ENCODE data around the gene ANAPC1. TPM values are rescaled to one million over a fixed set of nuclear protein-coding genes. Genes with fewer than 3 reads are reported as not detected.
"Not testable (repeated sequence)": the region's sequence is repeated elsewhere in the genome, so short reads cannot be mapped to it uniquely, and the experiment has no call there.

The ANAPC1 gene
- total and polyA plus RNA-seq, 2 donors from 2014 or later = 5.8 to 33.2 TPM

GRCh38 chr2:111896024-111896423 is 12.0 kb upstream of the ANAPC1 start:
- H3K36me3 ChIP-seq (ENCODE audit: control insufficient read depth in 2 of 3, insufficient read depth in 3 of 3, low read length in 3 of 3) = no peaks in the 10 kb centered on the region
- intact Hi-C loops (cut with DNase I) = loop anchor here (5.0 kb wide), 1 partner anchor 151 kb away; no protein-coding TSS in a partner anchor
- no peak for FAIRE-seq
- TF ChIP-seq, protein P1, sequence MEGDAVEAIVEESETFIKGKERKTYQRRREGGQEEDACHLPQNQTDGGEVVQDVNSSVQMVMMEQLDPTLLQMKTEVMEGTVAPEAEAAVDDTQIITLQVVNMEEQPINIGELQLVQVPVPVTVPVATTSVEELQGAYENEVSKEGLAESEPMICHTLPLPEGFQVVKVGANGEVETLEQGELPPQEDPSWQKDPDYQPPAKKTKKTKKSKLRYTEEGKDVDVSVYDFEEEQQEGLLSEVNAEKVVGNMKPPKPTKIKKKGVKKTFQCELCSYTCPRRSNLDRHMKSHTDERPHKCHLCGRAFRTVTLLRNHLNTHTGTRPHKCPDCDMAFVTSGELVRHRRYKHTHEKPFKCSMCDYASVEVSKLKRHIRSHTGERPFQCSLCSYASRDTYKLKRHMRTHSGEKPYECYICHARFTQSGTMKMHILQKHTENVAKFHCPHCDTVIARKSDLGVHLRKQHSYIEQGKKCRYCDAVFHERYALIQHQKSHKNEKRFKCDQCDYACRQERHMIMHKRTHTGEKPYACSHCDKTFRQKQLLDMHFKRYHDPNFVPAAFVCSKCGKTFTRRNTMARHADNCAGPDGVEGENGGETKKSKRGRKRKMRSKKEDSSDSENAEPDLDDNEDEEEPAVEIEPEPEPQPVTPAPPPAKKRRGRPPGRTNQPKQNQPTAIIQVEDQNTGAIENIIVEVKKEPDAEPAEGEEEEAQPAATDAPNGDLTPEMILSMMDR (IDR thresholded peaks at IDR 0.05; ENCODE audit: borderline replicate concordance, extremely low read depth, insufficient read depth) = no peak
- no peaks in the 10 kb centered on the region for H3K9me3 ChIP-seq (ENCODE audit: control insufficient read depth in 2 of 3, insufficient read depth in 1 of 3, low read length in 3 of 3)
- DNase-seq = no peak
- peaks cover 3 to 11% (median 10%) of the 10 kb centered on the region in 3 donors for H3K4me1 ChIP-seq (ENCODE audit: control insufficient read depth in 2 of 3, insufficient read depth in 2 of 3, low read depth in 1 of 3, low read length in 3 of 3)
- H3K9ac ChIP-seq (ENCODE audit: low read length in 3 of 3) = no peak overlapping the region
- no peaks in the 10 kb centered on the region for H3K27me3 ChIP-seq (ENCODE audit: control insufficient read depth, insufficient read depth, low read length)
- H3K4me3 ChIP-seq (ENCODE audit: low read length in 3 of 3) = no peak overlapping the region
- H3K27ac ChIP-seq (ENCODE audit: low read depth in 2 of 2, low read length in 2 of 2) = no peak overlapping the region

- TF ChIP-seq, protein P1 (IDR thresholded peaks at IDR 0.05; ENCODE audit: borderline replicate concordance, extremely low read depth, insufficient read depth) = no peak
- H3K4me1 ChIP-seq (ENCODE audit: control insufficient read depth in 2 of 3, insufficient read depth in 2 of 3, low read depth in 1 of 3, low read length in 3 of 3) = no peaks in the 10 kb centered on the region
- H3K9ac ChIP-seq (ENCODE audit: low read length in 3 of 3) = peak overlapping the region; percentile 7 to 93 (median 87)
- H3K36me3 ChIP-seq (ENCODE audit: control insufficient read depth in 2 of 3, insufficient read depth in 3 of 3, low read length in 3 of 3) = no peaks in the 10 kb centered on the region
- peak overlapping the region; percentile 61 to 64 for H3K27ac ChIP-seq (ENCODE audit: low read depth in 2 of 2, low read length in 2 of 2)
- intact Hi-C loops (cut with DNase I) = no loop called here
- FAIRE-seq = no peak
- peak overlapping the region; percentile 81 to 95 (median 90) for H3K4me3 ChIP-seq (ENCODE audit: low read length in 3 of 3)
- H3K9me3 ChIP-seq (ENCODE audit: control insufficient read depth in 2 of 3, insufficient read depth in 1 of 3, low read length in 3 of 3) = no peaks in the 10 kb centered on the region
- DNase-seq = no peak
- no peaks in the 10 kb centered on the region for H3K27me3 ChIP-seq (ENCODE audit: control insufficient read depth, insufficient read depth, low read length)
These were observed 585 bp upstream of the ANAPC1 start for GRCh38 chr2:111884592-111884964.

GRCh38 chr2:111872806-111873205 is 11.2 kb downstream of the ANAPC1 start:
- H3K36me3 ChIP-seq (ENCODE audit: control insufficient read depth in 2 of 3, insufficient read depth in 3 of 3, low read length in 3 of 3); H3K9ac ChIP-seq (ENCODE audit: low read length in 3 of 3); DNase-seq; H3K9me3 ChIP-seq (ENCODE audit: control insufficient read depth in 2 of 3, insufficient read depth in 1 of 3, low read length in 3 of 3); intact Hi-C loops (cut with DNase I); H3K27ac ChIP-seq (ENCODE audit: low read depth in 2 of 2, low read length in 2 of 2); H3K4me3 ChIP-seq (ENCODE audit: low read length in 3 of 3); H3K27me3 ChIP-seq (ENCODE audit: control insufficient read depth, insufficient read depth, low read length); H3K4me1 ChIP-seq (ENCODE audit: control insufficient read depth in 2 of 3, insufficient read depth in 2 of 3, low read depth in 1 of 3, low read length in 3 of 3): not testable (repeated sequence)
- peak; percentile 69 for FAIRE-seq

- H3K27me3 ChIP-seq (ENCODE audit: control insufficient read depth, insufficient read depth, low read length); intact Hi-C loops (cut with DNase I); H3K27ac ChIP-seq (ENCODE audit: low read depth in 2 of 2, low read length in 2 of 2); H3K9ac ChIP-seq (ENCODE audit: low read length in 3 of 3); H3K9me3 ChIP-seq (ENCODE audit: control insufficient read depth in 2 of 3, insufficient read depth in 1 of 3, low read length in 3 of 3); H3K4me3 ChIP-seq (ENCODE audit: low read length in 3 of 3); H3K36me3 ChIP-seq (ENCODE audit: control insufficient read depth in 2 of 3, insufficient read depth in 3 of 3, low read length in 3 of 3); H3K4me1 ChIP-seq (ENCODE audit: control insufficient read depth in 2 of 3, insufficient read depth in 2 of 3, low read depth in 1 of 3, low read length in 3 of 3); DNase-seq; FAIRE-seq: not testable (repeated sequence)
These were observed 18.9 kb downstream of the ANAPC1 start for GRCh38 chr2:111865124-111865523.

GRCh38 chr2:111860005-111860404 is 24.0 kb downstream of the ANAPC1 start:
- intact Hi-C loops (cut with DNase I); FAIRE-seq: not testable (repeated sequence)

DNA sequence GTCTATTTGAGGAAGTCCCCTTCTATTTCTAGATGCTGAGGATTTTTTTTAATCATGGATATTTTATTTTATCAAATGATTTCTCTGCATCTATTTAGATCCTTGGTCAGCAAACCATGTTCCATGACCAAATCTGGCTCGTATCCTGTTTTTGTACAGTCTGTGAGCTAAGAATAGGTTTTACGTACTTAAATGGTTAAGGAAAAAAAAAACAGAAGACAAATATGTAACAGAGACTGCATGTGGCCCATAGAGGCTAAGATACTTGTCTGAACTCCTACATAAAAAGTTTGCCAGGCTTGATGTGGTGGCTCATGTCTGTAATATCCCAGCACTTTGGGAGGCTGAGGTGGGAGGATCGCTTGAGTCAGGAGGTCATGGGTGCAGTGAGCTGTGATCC is 31.4 kb downstream of the ANAPC1 start:
- H3K27me3 ChIP-seq (ENCODE audit: control insufficient read depth, insufficient read depth, low read length); DNase-seq; H3K27ac ChIP-seq (ENCODE audit: low read depth in 2 of 2, low read length in 2 of 2); H3K4me1 ChIP-seq (ENCODE audit: control insufficient read depth in 2 of 3, insufficient read depth in 2 of 3, low read depth in 1 of 3, low read length in 3 of 3); H3K36me3 ChIP-seq (ENCODE audit: control insufficient read depth in 2 of 3, insufficient read depth in 3 of 3, low read length in 3 of 3); H3K9me3 ChIP-seq (ENCODE audit: control insufficient read depth in 2 of 3, insufficient read depth in 1 of 3, low read length in 3 of 3); H3K4me3 ChIP-seq (ENCODE audit: low read length in 3 of 3); H3K9ac ChIP-seq (ENCODE audit: low read length in 3 of 3); FAIRE-seq; intact Hi-C loops (cut with DNase I): not testable (repeated sequence)

More at GRCh38 chr2:111860005-111860404, 24.0 kb downstream of the ANAPC1 start:
- H3K27ac ChIP-seq (ENCODE audit: low read depth in 2 of 2, low read length in 2 of 2); H3K27me3 ChIP-seq (ENCODE audit: control insufficient read depth, insufficient read depth, low read length); H3K4me1 ChIP-seq (ENCODE audit: control insufficient read depth in 2 of 3, insufficient read depth in 2 of 3, low read depth in 1 of 3, low read length in 3 of 3); H3K4me3 ChIP-seq (ENCODE audit: low read length in 3 of 3); DNase-seq; H3K9ac ChIP-seq (ENCODE audit: low read length in 3 of 3); H3K36me3 ChIP-seq (ENCODE audit: control insufficient read depth in 2 of 3, insufficient read depth in 3 of 3, low read length in 3 of 3); H3K9me3 ChIP-seq (ENCODE audit: control insufficient read depth in 2 of 3, insufficient read depth in 1 of 3, low read length in 3 of 3): not testable (repeated sequence)

All from kidney (tissue), 14 donors.